ENCODE measurements around the gene IRAK2.

IRAK2 gene

GRCh38 chr3:10188804-10189556, 24.3 kb downstream of the IRAK2 start:
- no peak for FAIRE-seq
- no peak for DNase-seq (ENCODE audit: insufficient read length, low spot score)
- TF ChIP-seq POU2F2 (IDR thresholded peaks at IDR 0.05; ENCODE audit: low read depth, low read length) (no peak), POLR2A (IDR thresholded peaks at IDR 0.05; ENCODE audit: low read depth, low read length) (no peak), TAF1 (IDR thresholded peaks at IDR 0.05; ENCODE audit: low read depth, low read length) (no peak), POLR2AphosphoS5 (IDR thresholded peaks at IDR 0.05; ENCODE audit: low read depth, low read length) (no peak), PAX5 (IDR thresholded peaks at IDR 0.05; ENCODE audit: insufficient read depth, low read length, severe bottlenecking) (no peak), SPI1 (IDR thresholded peaks at IDR 0.05; ENCODE audit: low read depth, low read length) (no peak)

GRCh38 chr3:10189557-10190354, 25.0 kb downstream of the IRAK2 start:
- FAIRE-seq (no peak), DNase-seq (ENCODE audit: insufficient read length, low spot score) (no peak)

GRCh38 chr3:10192953-10193691, 28.4 kb downstream of the IRAK2 start:
- peak; percentile 55 for FAIRE-seq

More at GRCh38 chr3:10189557-10190354, 25.0 kb downstream of the IRAK2 start:
- TF ChIP-seq SPI1 (IDR thresholded peaks at IDR 0.05; ENCODE audit: low read depth, low read length) (no peak), POLR2A (IDR thresholded peaks at IDR 0.05; ENCODE audit: low read depth, low read length) (no peak), TAF1 (IDR thresholded peaks at IDR 0.05; ENCODE audit: low read depth, low read length) (no peak)

GRCh38 chr3:10193692-10194327, 29.1 kb downstream of the IRAK2 start:
- no peak for TF ChIP-seq TAF1 (IDR thresholded peaks at IDR 0.05; ENCODE audit: low read depth, low read length)
- TF ChIP-seq POLR2A (IDR thresholded peaks at IDR 0.05; ENCODE audit: low read depth, low read length): no peak; the same call in 1 of the 2 replicates
- TF ChIP-seq SPI1 (IDR thresholded peaks at IDR 0.05; ENCODE audit: low read depth, low read length): no peak
- TF ChIP-seq POU2F2 (IDR thresholded peaks at IDR 0.05; ENCODE audit: low read depth, low read length): no peak
- no peak for TF ChIP-seq PAX5 (IDR thresholded peaks at IDR 0.05; ENCODE audit: insufficient read depth, low read length, severe bottlenecking)
- TF ChIP-seq POLR2AphosphoS5 (IDR thresholded peaks at IDR 0.05; ENCODE audit: low read depth, low read length): no peak
- FAIRE-seq: no peak
- DNase-seq (ENCODE audit: insufficient read length, low spot score): no peak

More at GRCh38 chr3:10192953-10193691, 28.4 kb downstream of the IRAK2 start:
- no peak for TF ChIP-seq POLR2AphosphoS5 (IDR thresholded peaks at IDR 0.05; ENCODE audit: low read depth, low read length)
- no peak for TF ChIP-seq TAF1 (IDR thresholded peaks at IDR 0.05; ENCODE audit: low read depth, low read length)
- no peak for TF ChIP-seq POLR2A (IDR thresholded peaks at IDR 0.05; ENCODE audit: low read depth, low read length)
- TF ChIP-seq POU2F2 (IDR thresholded peaks at IDR 0.05; ENCODE audit: low read depth, low read length): 0 out of 2 replicates have a peak, but pooled peaks have one; percentile 14
- TF ChIP-seq PAX5 (IDR thresholded peaks at IDR 0.05; ENCODE audit: insufficient read depth, low read length, severe bottlenecking): peak; percentile 65
- peak; percentile 8; the same call in 1 of the 2 replicates for TF ChIP-seq SPI1 (IDR thresholded peaks at IDR 0.05; ENCODE audit: low read depth, low read length)
- no peak for DNase-seq (ENCODE audit: insufficient read length, low spot score)

- no peak for TF ChIP-seq PAX5 (IDR thresholded peaks at IDR 0.05; ENCODE audit: insufficient read depth, low read length, severe bottlenecking)
- TF ChIP-seq TAF1 (IDR thresholded peaks at IDR 0.05; ENCODE audit: low read depth, low read length): no peak
- TF ChIP-seq POLR2AphosphoS5 (IDR thresholded peaks at IDR 0.05; ENCODE audit: low read depth, low read length): no peak
- TF ChIP-seq POLR2A (IDR thresholded peaks at IDR 0.05; ENCODE audit: low read depth, low read length): no peak
- TF ChIP-seq POU2F2 (IDR thresholded peaks at IDR 0.05; ENCODE audit: low read depth, low read length): no peak
- no peak for TF ChIP-seq SPI1 (IDR thresholded peaks at IDR 0.05; ENCODE audit: low read depth, low read length)
- FAIRE-seq: peak; percentile 71
- no peak for DNase-seq (ENCODE audit: insufficient read length, low spot score)
These were observed 29.8 kb downstream of the IRAK2 start for GRCh38 chr3:10194328-10195071.

- TF ChIP-seq POLR2AphosphoS5 (IDR thresholded peaks at IDR 0.05; ENCODE audit: low read depth, low read length) (no peak), POLR2A (IDR thresholded peaks at IDR 0.05; ENCODE audit: low read depth, low read length) (no peak), PAX5 (IDR thresholded peaks at IDR 0.05; ENCODE audit: insufficient read depth, low read length, severe bottlenecking) (no peak), POU2F2 (IDR thresholded peaks at IDR 0.05; ENCODE audit: low read depth, low read length) (no peak), SPI1 (IDR thresholded peaks at IDR 0.05; ENCODE audit: low read depth, low read length) (no peak), TAF1 (IDR thresholded peaks at IDR 0.05; ENCODE audit: low read depth, low read length) (no peak)
- no peak for DNase-seq (ENCODE audit: insufficient read length, low spot score)
- no peak for FAIRE-seq
These were observed 30.8 kb downstream of the IRAK2 start for GRCh38 chr3:10195366-10196089.

GRCh38 chr3:10196389-10197052, 31.8 kb downstream of the IRAK2 start:
- FAIRE-seq (peak; percentile 58), DNase-seq (ENCODE audit: insufficient read length, low spot score) (no peak)
- TF ChIP-seq POU2F2 (IDR thresholded peaks at IDR 0.05; ENCODE audit: low read depth, low read length) (no peak), POLR2AphosphoS5 (IDR thresholded peaks at IDR 0.05; ENCODE audit: low read depth, low read length) (no peak), SPI1 (IDR thresholded peaks at IDR 0.05; ENCODE audit: low read depth, low read length) (peak; percentile 62)

All from GM12891 (cell line).